ENCODE results near the gene CDC6.

CDC6 gene

DNA sequence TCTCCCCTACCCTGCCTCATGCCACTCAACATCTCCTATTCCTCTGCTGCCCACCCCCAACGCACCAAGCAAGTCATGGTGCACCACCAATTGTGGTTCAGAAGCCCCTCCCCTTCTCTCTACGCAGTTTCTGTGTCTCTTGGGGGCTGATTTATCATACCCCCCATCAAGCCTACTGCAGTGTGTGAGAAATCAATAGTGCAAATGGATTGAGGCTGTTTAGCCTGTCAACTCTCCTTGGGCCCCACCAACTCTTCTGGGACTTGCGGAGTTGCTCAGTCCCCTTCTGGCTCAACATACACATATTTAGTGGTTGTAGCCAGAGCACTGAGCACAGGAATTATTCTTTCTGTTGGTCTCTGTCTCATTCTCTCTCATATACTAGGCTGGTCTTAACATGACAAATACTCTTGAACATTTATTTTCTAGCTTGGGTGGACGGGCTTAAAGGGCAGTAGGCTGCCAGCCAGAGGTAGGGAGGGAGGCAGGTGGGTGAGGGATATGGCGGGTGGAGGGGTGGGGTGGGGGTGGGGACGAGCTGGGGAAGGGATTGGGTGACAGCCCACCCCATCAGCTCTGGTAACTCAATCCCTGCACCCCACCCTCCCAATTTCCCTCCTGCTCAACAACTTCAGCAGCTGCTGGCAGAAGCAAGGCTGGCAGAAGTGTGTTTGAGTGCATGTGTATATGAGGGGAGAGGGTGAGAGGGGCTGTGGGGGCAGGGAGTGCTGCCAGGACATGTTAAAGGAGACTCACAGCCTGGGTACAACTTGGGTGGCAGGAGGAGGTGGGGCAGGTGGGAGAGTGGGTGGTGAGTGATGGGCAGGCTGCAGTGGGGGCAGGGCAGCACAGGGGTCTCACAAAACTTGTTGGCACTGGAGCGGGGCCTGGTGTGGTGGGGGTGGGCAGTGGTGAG, 26.2 kb downstream of the CDC6 start:
- Histone ChIP-seq H3K4ac (ENCODE audit: low read depth in 1 of 2, low read length in 2 of 2) (peak overlapping the region in 1 of 2 experiments; percentile 19), H2BK120ac (ENCODE audit: low read depth, low read length) (peak overlapping the region; percentile 36)
- DNase-seq, result no peak

GRCh38 chr17:40314584-40314956, 26.9 kb downstream of the CDC6 start:
- peak overlapping the region; percentile 74 for H4K8ac ChIP-seq (ENCODE audit: low read length)
- H3K79me1 ChIP-seq (replicated peaks; ENCODE audit: low read length, poor library complexity, severe bottlenecking), result peaks cover 5% of the 10 kb centered on the region
- H3K9me3 ChIP-seq (ENCODE audit: control insufficient read depth, low read length), result no peaks in the 10 kb centered on the region
- 23% methylated on average over 3 of the region's 3 CpGs for WGBS
- peak overlapping the region; percentile 47 for H3K4me2 ChIP-seq (ENCODE audit: low read length, poor library complexity, severe bottlenecking)
- no peak overlapping the region for H2BK15ac ChIP-seq (ENCODE audit: low read depth, poor library complexity, severe bottlenecking)
- peak overlapping the region; percentile 47 for H2AK5ac ChIP-seq (ENCODE audit: low read length, severe bottlenecking)
- H3K4me1 ChIP-seq (ENCODE audit: control insufficient read depth, insufficient read depth, low read depth, low read length), result peaks cover 81% of the 10 kb centered on the region
- no peak overlapping the region for H3K9ac ChIP-seq (ENCODE audit: low read length)
- DNase-seq, result peak; percentile 93
- no peak overlapping the region for H3K23ac ChIP-seq (ENCODE audit: low read length in 2 of 2)
- H3K18ac ChIP-seq (ENCODE audit: low read depth in 1 of 2, low read length in 2 of 2), result peak overlapping the region; percentile 7 to 28
- peak overlapping the region; percentile 19 for H2BK5ac ChIP-seq (ENCODE audit: low read depth, low read length, poor library complexity, severe bottlenecking)
- H3K4ac ChIP-seq (ENCODE audit: low read depth in 1 of 2, low read length in 2 of 2), result peak overlapping the region; percentile 28 to 66
- no peak overlapping the region for H2BK120ac ChIP-seq (ENCODE audit: low read depth, low read length)
- no peak overlapping the region for H3K4me3 ChIP-seq (ENCODE audit: insufficient read depth in 1 of 2, low read depth in 1 of 2, low read length in 2 of 2)
- no peaks in the 10 kb centered on the region for H3K27me3 ChIP-seq (ENCODE audit: control insufficient read depth in 1 of 2, insufficient read depth in 1 of 2, low read length in 2 of 2)
- no peak overlapping the region for H2AFZ ChIP-seq (ENCODE audit: low read depth, low read length)
- peak overlapping the region; percentile 21 to 59 for H2BK12ac ChIP-seq (ENCODE audit: low read length in 2 of 2)
- H3K27ac ChIP-seq (ENCODE audit: low read length, poor library complexity, severe bottlenecking), result peak overlapping the region; percentile 88
- H4K91ac ChIP-seq (ENCODE audit: low read length), result peak overlapping the region; percentile 28
- H3K36me3 ChIP-seq (ENCODE audit: control insufficient read depth in 1 of 2, insufficient read depth in 2 of 2, low read depth in 1 of 2, low read length in 2 of 2), result no peaks in the 10 kb centered on the region
- peak overlapping the region in 1 of 2 experiments; percentile 53 for H3K14ac ChIP-seq (ENCODE audit: low read length in 2 of 2)

More for the DNA sequence above, 26.2 kb downstream of the CDC6 start:
- H3K4me2 ChIP-seq (ENCODE audit: low read length, poor library complexity, severe bottlenecking), result peak overlapping the region; percentile 12
- no peak overlapping the region for H3K23ac ChIP-seq (ENCODE audit: low read length in 2 of 2)
- peaks cover 81% of the 10 kb centered on the region for H3K4me1 ChIP-seq (ENCODE audit: control insufficient read depth, insufficient read depth, low read depth, low read length)
- WGBS, result 96% methylated on average over 3 of the region's 7 CpGs
- H3K14ac ChIP-seq (ENCODE audit: low read length in 2 of 2), result no peak overlapping the region
- no peak overlapping the region for H2AFZ ChIP-seq (ENCODE audit: low read depth, low read length)
- H3K27me3 ChIP-seq (ENCODE audit: control insufficient read depth in 1 of 2, insufficient read depth in 1 of 2, low read length in 2 of 2), result no peaks in the 10 kb centered on the region
- H2AK5ac ChIP-seq (ENCODE audit: low read length, severe bottlenecking), result peak overlapping the region; percentile 49
- H2BK12ac ChIP-seq (ENCODE audit: low read length in 2 of 2), result peak overlapping the region; percentile 86 to 92
- peak overlapping the region in 1 of 2 experiments; percentile 79 for H3K18ac ChIP-seq (ENCODE audit: low read depth in 1 of 2, low read length in 2 of 2)
- no peak overlapping the region for H4K8ac ChIP-seq (ENCODE audit: low read length)
- H3K79me1 ChIP-seq (replicated peaks; ENCODE audit: low read length, poor library complexity, severe bottlenecking), result peaks cover 5% of the 10 kb centered on the region
- H2BK5ac ChIP-seq (ENCODE audit: low read depth, low read length, poor library complexity, severe bottlenecking), result peak overlapping the region; percentile 19
- no peak overlapping the region for H3K9ac ChIP-seq (ENCODE audit: low read length)
- H4K91ac ChIP-seq (ENCODE audit: low read length), result no peak overlapping the region
- peak overlapping the region; percentile 88 for H3K27ac ChIP-seq (ENCODE audit: low read length, poor library complexity, severe bottlenecking)
- peak overlapping the region; percentile 83 for H2BK15ac ChIP-seq (ENCODE audit: low read depth, poor library complexity, severe bottlenecking)
- no peak overlapping the region for H3K4me3 ChIP-seq (ENCODE audit: insufficient read depth in 1 of 2, low read depth in 1 of 2, low read length in 2 of 2)
- H3K9me3 ChIP-seq (ENCODE audit: control insufficient read depth, low read length), result no peaks in the 10 kb centered on the region
- no peaks in the 10 kb centered on the region for H3K36me3 ChIP-seq (ENCODE audit: control insufficient read depth in 1 of 2, insufficient read depth in 2 of 2, low read depth in 1 of 2, low read length in 2 of 2)

DNA sequence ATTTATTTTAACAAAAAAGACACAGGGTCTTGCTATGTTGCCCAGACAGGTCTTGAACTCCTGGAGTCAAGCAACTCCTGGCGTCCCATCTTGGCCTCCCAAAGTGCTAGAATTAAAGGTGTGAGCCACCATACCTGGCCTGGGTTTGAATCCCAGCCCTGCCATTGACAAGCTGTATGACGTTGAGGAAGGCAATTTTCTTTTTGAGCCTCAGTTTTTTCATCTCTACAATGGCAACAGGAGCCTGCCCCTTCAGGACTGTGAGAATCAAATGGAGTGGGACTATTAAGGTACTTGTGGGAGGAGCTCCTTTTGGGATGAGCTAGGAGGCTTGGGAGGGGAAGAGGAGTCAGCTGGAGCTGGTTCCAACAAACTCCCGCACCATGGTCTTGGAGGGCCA, 27.5 kb downstream of the CDC6 start:
- no peak overlapping the region for H2BK5ac ChIP-seq (ENCODE audit: low read depth, low read length, poor library complexity, severe bottlenecking)
- H4K91ac ChIP-seq (ENCODE audit: low read length), result no peak overlapping the region
- H3K14ac ChIP-seq (ENCODE audit: low read length in 2 of 2), result no peak overlapping the region
- no peak overlapping the region for H3K9ac ChIP-seq (ENCODE audit: low read length)
- H4K8ac ChIP-seq (ENCODE audit: low read length), result no peak overlapping the region
- no peak overlapping the region for H2AFZ ChIP-seq (ENCODE audit: low read depth, low read length)
- H3K27me3 ChIP-seq (ENCODE audit: control insufficient read depth in 1 of 2, insufficient read depth in 1 of 2, low read length in 2 of 2), result no peaks in the 10 kb centered on the region
- no peak overlapping the region for H3K23ac ChIP-seq (ENCODE audit: low read length in 2 of 2)
- peak overlapping the region; percentile 98 for H2AK5ac ChIP-seq (ENCODE audit: low read length, severe bottlenecking)
- no peak overlapping the region for H3K4me3 ChIP-seq (ENCODE audit: insufficient read depth in 1 of 2, low read depth in 1 of 2, low read length in 2 of 2)
- no peak for DNase-seq
- H2BK12ac ChIP-seq (ENCODE audit: low read length in 2 of 2), result peak overlapping the region; percentile 38 to 64
- H3K4me1 ChIP-seq (ENCODE audit: control insufficient read depth, insufficient read depth, low read depth, low read length), result peaks cover 79% of the 10 kb centered on the region
- H3K27ac ChIP-seq (ENCODE audit: low read length, poor library complexity, severe bottlenecking), result peak overlapping the region; percentile 74
- H3K18ac ChIP-seq (ENCODE audit: low read depth in 1 of 2, low read length in 2 of 2), result peak overlapping the region in 1 of 2 experiments; percentile 54
- H3K36me3 ChIP-seq (ENCODE audit: control insufficient read depth in 1 of 2, insufficient read depth in 2 of 2, low read depth in 1 of 2, low read length in 2 of 2), result no peaks in the 10 kb centered on the region
- no peaks in the 10 kb centered on the region for H3K9me3 ChIP-seq (ENCODE audit: control insufficient read depth, low read length)
- peak overlapping the region in 1 of 2 experiments; percentile 30 for H3K4ac ChIP-seq (ENCODE audit: low read depth in 1 of 2, low read length in 2 of 2)
- no peak overlapping the region for H2BK120ac ChIP-seq (ENCODE audit: low read depth, low read length)
- WGBS, result 94% methylated on average over 2 of the region's 3 CpGs
- peaks cover 5% of the 10 kb centered on the region for H3K79me1 ChIP-seq (replicated peaks; ENCODE audit: low read length, poor library complexity, severe bottlenecking)
- no peak overlapping the region for H2BK15ac ChIP-seq (ENCODE audit: low read depth, poor library complexity, severe bottlenecking)
- H3K4me2 ChIP-seq (ENCODE audit: low read length, poor library complexity, severe bottlenecking), result no peak overlapping the region

All from mesenchymal stem cell (in vitro differentiated cells and primary cell).